T-cell (primary cell): ENCODE data around the gene LINGO1. TPM values are rescaled to one million over a fixed set of nuclear protein-coding genes. Genes with fewer than 3 reads are reported as not detected.

ENCODE experiments used
- ATAC-seq, 4 experiments: fragments of 200-7000 bp in 3 of 4; fragments of 150-1000 bp in 1 of 4; cut with Tn5 transposase; replicated peaks in 1 of 4; 1 replicate in 3 of 4; 2 replicates in 1 of 4; pipeline ENCODE4 v1.10.0; 2021; ENCODE audit warnings: moderate library complexity in 3 of 4, mild to moderate bottlenecking in 2 of 4, moderate number of reproducible peaks in 1 of 4
- CTCF ChIA-PET, 2 donors: fragments of 300-600 bp; sonication (Branson Sonifier 250); formaldehyde crosslinking; loops; one replicate each; lab custom pipeline; 2022; ENCODE audit warnings: antibody characterized with exemption in 2 of 2; lab: Charles Lee
- POLR2A ChIA-PET, 2 donors: fragments of 300-600 bp; sonication (Branson Sonifier 250); formaldehyde crosslinking; loops; one replicate each; lab custom pipeline; 2022; ENCODE audit warnings: antibody characterized with exemption in 2 of 2; lab: Charles Lee
- DNase-seq, 35 experiments: peaks; one replicate each; pipeline versions ENCODE4 v3.0.0 to v3.0.0-alpha.2; 2013 to 2023
- H3K27ac ChIP-seq: one replicate; pipeline ENCODE4 v1.5.1; 2013; ENCODE audit warnings: low read length
- H3K27me3 ChIP-seq, 2 experiments: replicated peaks in 1 of 2; 1 replicate in 1 of 2; 2 replicates in 1 of 2; pipeline versions ENCODE4 v1.6.1 to v1.7.0; 2013; ENCODE audit warnings: low read length in 1 of 2, mixed read lengths in 1 of 2; ENCODE audit not compliant: control insufficient read depth in 2 of 2, insufficient read depth in 2 of 2; ENCODE audit errors: extremely low read depth in 1 of 2
- H3K36me3 ChIP-seq, 2 donors: 1 replicate in 1 of 2; 2 replicates in 1 of 2; pipeline versions ENCODE4 v1.6.1 to v1.7.0; 2013; ENCODE audit warnings: low read length in 1 of 2; ENCODE audit not compliant: control insufficient read depth in 2 of 2, insufficient read depth in 1 of 2; ENCODE audit errors: extremely low read depth in 1 of 2
- H3K4me1 ChIP-seq, 2 experiments: 1 replicate in 1 of 2; 2 replicates in 1 of 2; pipeline versions ENCODE4 v1.6.1 to v1.7.0; 2013; ENCODE audit warnings: low read length in 2 of 2, mixed read lengths in 1 of 2; ENCODE audit not compliant: insufficient read depth in 2 of 2, control insufficient read depth in 1 of 2; ENCODE audit errors: extremely low read depth in 1 of 2
- H3K4me3 ChIP-seq, 2 donors: 1 replicate in 1 of 2; 2 replicates in 1 of 2; pipeline versions ENCODE4 v1.5.1 to v1.7.0; 2013; ENCODE audit warnings: mild to moderate bottlenecking in 2 of 2, low read length in 1 of 2, moderate library complexity in 1 of 2; ENCODE audit not compliant: control insufficient read depth in 1 of 2; ENCODE audit errors: extremely low read depth in 1 of 2
- H3K9me3 ChIP-seq: 2 replicates; pipeline ENCODE4 v1.7.0; 2013
- H3K27ac Mint-ChIP-seq, 2 donors: one replicate each; pipeline ENCODE4 v1.8.0; 2020 to 2021; ENCODE audit warnings: mild to moderate bottlenecking in 2 of 2, mixed read lengths in 2 of 2
- H3K27me3 Mint-ChIP-seq, 2 donors: one replicate each; pipeline ENCODE4 v1.8.0; 2021 to 2022; ENCODE audit warnings: mixed read lengths in 2 of 2
- H3K36me3 Mint-ChIP-seq: one replicate; pipeline ENCODE4 v1.8.0; 2021; ENCODE audit warnings: mixed read lengths
- H3K4me1 Mint-ChIP-seq, 3 donors: one replicate each; pipeline ENCODE4 v1.8.0; 2020 to 2022; ENCODE audit warnings: mixed read lengths in 3 of 3, mild to moderate bottlenecking in 1 of 3
- H3K4me3 Mint-ChIP-seq, 3 donors: one replicate each; pipeline ENCODE4 v1.8.0; 2020 to 2022; ENCODE audit warnings: mild to moderate bottlenecking in 3 of 3, mixed read lengths in 3 of 3, moderate library complexity in 3 of 3
- H3K9me3 Mint-ChIP-seq, 3 donors: one replicate each; pipeline ENCODE4 v1.8.0; 2020 to 2022; ENCODE audit warnings: mixed read lengths in 3 of 3
- WGBS: methylation state at CpG from one replicate; pipeline ENCODE4 v1.1.5; 2013; ENCODE audit warnings: missing lambda C conversion rate; ENCODE audit not compliant: insufficient coverage; 5-methylcytosine and 5-hydroxymethylcytosine counted together
- total RNA-seq, 35 experiments: library from RNA in 6 of 35; stranded (reverse) in 6 of 35; fragments of 120-200 nt in 1 of 35; gene quantifications; one replicate each; pipeline versions ENCODE4 v1.2.1 to v1.2.4 and lab custom pipeline; 2013 to 2026

Gene LINGO1
- total RNA-seq, 5 donors from 2014 or later (not counting 1 experiment from before 2014, with no cell fraction given), result 0.09 to 0.19 TPM; not detected in 3

DNA sequence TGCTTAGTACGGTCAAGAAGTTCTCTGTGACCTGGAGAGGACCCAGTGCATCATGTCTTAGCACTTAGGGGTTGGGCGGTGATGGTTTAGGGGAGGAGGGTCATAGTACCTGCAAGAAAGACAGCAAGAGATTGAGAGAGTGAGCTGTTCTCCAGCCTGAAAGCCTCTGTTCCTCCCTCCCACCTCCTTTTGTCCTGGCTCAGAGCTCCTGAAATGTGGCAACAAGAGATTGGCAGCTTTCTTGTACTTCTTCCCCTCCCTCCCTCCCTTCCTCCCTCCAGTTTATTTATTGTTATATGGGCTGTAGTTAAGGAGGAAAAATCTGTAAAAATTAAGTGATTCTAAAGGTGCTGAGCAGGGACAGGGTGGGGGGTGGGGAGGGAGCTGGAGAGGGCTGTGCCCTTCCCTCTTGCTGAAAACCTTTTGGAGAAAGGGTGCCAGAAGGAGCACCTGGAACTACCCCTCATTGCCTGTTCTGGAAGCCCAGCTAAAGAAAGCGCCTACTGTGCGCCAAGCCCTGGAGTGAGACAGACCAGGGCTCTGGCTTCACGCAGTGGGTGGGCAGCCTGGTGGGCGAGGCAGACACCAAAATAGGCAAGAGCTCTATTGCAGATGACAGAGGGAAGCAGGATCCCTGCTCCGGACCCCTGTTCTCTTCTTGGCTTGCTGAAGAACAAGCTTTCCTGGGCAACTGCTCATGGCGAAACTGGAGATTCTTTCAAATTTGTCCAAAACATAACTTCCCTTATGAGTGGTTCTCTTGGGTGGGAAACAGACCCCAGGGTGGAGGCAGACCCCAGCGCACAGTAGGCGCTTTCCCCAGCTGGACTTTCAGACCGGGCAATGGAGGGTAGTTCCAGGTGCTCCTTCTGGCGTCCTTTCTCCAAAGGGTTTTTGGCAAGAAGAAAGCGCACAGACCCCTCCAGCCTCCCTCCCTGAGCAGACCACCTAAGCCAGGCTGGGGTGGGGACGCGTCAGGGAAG is 35.6 kb downstream of the LINGO1 start:
- H3K27ac ChIP-seq, result no peak overlapping the region
- Mint-ChIP-seq H3K4me1 (no peaks in the 10 kb centered on the region), H3K27me3 (peaks cover 4% of the 10 kb centered on the region in 2 donors), H3K27ac (no peak overlapping the region), H3K9me3 (no peaks in the 10 kb centered on the region), H3K4me3 (no peak overlapping the region), H3K36me3 (no peaks in the 10 kb centered on the region)
- POLR2A ChIA-PET, result interaction anchor here in 1 of 2 donors (0.6 kb wide), 1 partner anchor 37 kb away, joined by 3 read pairs; no protein-coding TSS in a partner anchor
- no peaks in the 10 kb centered on the region for H3K36me3 ChIP-seq
- H3K4me3 ChIP-seq, result no peak overlapping the region
- 93% methylated on average over 11 of the region's 15 CpGs for WGBS
- H3K4me1 ChIP-seq, result no peaks in the 10 kb centered on the region
- peaks cover 0 to 3% of the 10 kb centered on the region in 2 experiments for H3K27me3 ChIP-seq
- H3K9me3 ChIP-seq, result no peaks in the 10 kb centered on the region
- no peak for DNase-seq
- CTCF ChIA-PET, result no interaction called here
- no peak for ATAC-seq

DNA sequence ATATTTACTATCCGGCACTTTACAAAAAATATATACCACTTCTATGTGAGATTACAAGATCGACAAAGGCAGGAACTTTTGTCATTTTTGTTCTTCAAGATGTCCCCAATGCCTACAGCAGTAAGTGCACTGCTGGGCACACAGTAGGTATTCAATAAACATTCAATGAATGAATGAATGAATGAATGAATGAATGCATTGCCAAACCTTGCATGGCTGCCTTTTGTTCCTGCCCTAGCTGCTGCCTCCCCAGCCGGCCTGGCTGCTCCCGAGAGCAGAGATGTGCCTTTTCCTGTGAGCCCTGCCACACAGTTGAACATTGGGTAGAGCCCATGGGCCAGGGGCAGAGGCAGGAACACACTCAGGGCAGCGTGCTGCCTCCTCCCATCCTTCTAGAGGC is 37.5 kb downstream of the LINGO1 start:
- no peak for ATAC-seq
- Histone ChIP-seq H3K27me3 (peaks cover 0 to 3% of the 10 kb centered on the region in 2 experiments), H3K9me3 (no peaks in the 10 kb centered on the region), H3K4me1 (no peaks in the 10 kb centered on the region), H3K4me3 (no peak overlapping the region), H3K27ac (no peak overlapping the region), H3K36me3 (no peaks in the 10 kb centered on the region)
- DNase-seq, result no peak
- Mint-ChIP-seq H3K4me3 (no peak overlapping the region), H3K27me3 (peaks cover 4 to 9% of the 10 kb centered on the region in 2 donors), H3K27ac (no peak overlapping the region), H3K4me1 (no peaks in the 10 kb centered on the region), H3K9me3 (no peaks in the 10 kb centered on the region), H3K36me3 (no peaks in the 10 kb centered on the region)
- ChIA-PET POLR2A (no interaction called here), CTCF (no interaction called here)
- 83% methylated on average over 2 of the region's 5 CpGs for WGBS

DNA sequence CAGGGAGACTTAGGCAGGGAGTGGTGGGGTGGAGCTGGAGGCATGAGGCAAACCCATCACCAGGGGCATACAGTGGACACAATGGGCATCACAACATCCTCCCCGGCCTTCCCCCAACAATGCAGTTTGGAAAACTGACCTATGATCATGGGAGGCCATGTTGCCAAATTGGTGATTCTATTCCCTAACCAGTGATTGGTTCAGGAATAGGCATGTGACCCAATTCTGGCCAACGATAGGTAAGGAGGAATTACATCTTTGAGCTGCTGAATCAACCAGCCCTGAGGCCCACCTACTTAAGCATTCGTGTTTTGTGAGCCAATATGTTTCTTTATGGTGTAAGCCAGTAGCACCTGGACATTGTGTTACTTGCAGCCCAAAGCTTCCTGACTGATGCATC is 40.0 kb downstream of the LINGO1 start:
- Mint-ChIP-seq H3K9me3 (no peaks in the 10 kb centered on the region), H3K4me3 (no peak overlapping the region), H3K36me3 (no peaks in the 10 kb centered on the region), H3K27me3 (peaks cover 4 to 9% of the 10 kb centered on the region in 2 donors), H3K27ac (no peak overlapping the region), H3K4me1 (no peaks in the 10 kb centered on the region)
- Histone ChIP-seq H3K4me3 (no peak overlapping the region), H3K36me3 (no peaks in the 10 kb centered on the region), H3K27ac (no peak overlapping the region), H3K4me1 (no peaks in the 10 kb centered on the region), H3K27me3 (peaks cover 0 to 12% of the 10 kb centered on the region in 2 experiments), H3K9me3 (no peaks in the 10 kb centered on the region)
- 0% methylated on average over 1 of the region's 3 CpGs for WGBS
- DNase-seq (no peak), ATAC-seq (no peak)
- CTCF ChIA-PET, result interaction anchor here in 1 of 2 donors (0.6 kb wide), 1 partner anchor 9 kb away, joined by 3 read pairs; no protein-coding TSS in a partner anchor
- POLR2A ChIA-PET, result no interaction called here

DNA sequence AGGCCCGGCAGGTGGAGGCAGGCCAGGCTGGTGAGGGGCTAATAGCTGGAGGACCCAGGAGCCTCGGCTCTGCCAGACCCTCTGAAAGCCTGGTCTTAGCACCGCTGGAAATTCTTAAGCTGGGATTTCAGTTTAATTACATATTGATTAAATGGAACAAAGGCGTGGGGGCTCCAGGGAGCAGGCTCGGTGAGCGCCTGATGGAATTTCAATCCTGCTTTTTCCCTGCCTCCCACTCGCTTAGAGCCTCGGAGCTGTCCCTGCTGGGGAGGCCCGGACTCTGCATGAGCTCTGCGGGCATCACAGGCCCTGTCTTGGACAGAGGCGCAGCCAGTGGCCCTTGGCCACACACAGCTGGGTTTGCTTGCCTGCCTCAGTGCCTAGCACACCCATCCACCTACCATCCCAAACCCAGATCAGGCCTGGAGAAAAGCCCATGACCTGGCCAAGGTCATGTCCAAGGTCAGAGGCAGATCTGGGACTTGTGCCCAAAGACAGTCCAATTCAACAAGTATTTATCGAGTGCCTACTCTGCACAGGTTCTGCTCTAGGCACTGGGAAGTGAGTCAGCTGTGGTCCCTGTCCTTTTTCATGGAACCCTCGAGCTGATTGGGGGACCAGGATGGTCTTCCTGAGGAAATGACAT is 40.6 kb downstream of the LINGO1 start:
- CTCF ChIA-PET, result no interaction called here
- no peak overlapping the region for H3K4me3 ChIP-seq
- H3K9me3 Mint-ChIP-seq, result no peaks in the 10 kb centered on the region
- no peak overlapping the region for H3K27ac ChIP-seq
- no peak overlapping the region for H3K4me3 Mint-ChIP-seq
- POLR2A ChIA-PET, result no interaction called here
- no peak overlapping the region for H3K27ac Mint-ChIP-seq
- WGBS, result 82% methylated on average over 12 of the region's 13 CpGs
- no peaks in the 10 kb centered on the region for H3K36me3 ChIP-seq
- peaks cover 0 to 12% of the 10 kb centered on the region in 2 experiments for H3K27me3 ChIP-seq
- H3K4me1 Mint-ChIP-seq, result no peaks in the 10 kb centered on the region
- ATAC-seq, result no peak
- H3K36me3 Mint-ChIP-seq, result no peaks in the 10 kb centered on the region
- DNase-seq, result no peak
- no peaks in the 10 kb centered on the region for H3K4me1 ChIP-seq
- peaks cover 4 to 9% of the 10 kb centered on the region in 2 donors for H3K27me3 Mint-ChIP-seq
- H3K9me3 ChIP-seq, result no peaks in the 10 kb centered on the region

DNA sequence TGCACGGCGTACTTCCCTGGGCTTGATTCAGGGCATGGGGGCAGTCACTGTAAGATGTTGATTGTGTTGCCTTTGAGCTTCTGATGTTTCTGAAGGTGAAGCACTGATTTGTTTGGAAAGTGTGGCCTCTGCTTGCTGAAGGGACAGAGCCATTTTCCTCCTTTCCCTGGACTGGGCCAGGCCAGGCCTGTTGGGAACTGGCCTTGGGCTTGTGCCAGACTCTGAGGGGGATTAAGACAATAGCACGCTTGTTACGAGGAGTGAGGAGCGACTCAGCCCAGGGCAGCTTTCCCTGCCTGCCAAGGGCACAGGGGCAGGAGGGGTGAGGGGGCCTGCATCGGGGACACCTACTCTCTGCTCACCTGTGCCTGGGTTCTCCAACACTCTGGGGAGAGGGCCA is 42.9 kb downstream of the LINGO1 start:
- ChIA-PET POLR2A (no interaction called here), CTCF (no interaction called here)
- Histone ChIP-seq H3K27me3 (peaks cover 0 to 12% of the 10 kb centered on the region in 2 experiments), H3K36me3 (no peaks in the 10 kb centered on the region), H3K4me1 (no peaks in the 10 kb centered on the region), H3K9me3 (no peaks in the 10 kb centered on the region), H3K27ac (no peak overlapping the region), H3K4me3 (no peak overlapping the region)
- WGBS, result 92% methylated on average over 4 of the region's 6 CpGs
- H3K4me1 Mint-ChIP-seq, result no peaks in the 10 kb centered on the region
- ATAC-seq, result no peak
- no peaks in the 10 kb centered on the region for H3K36me3 Mint-ChIP-seq
- H3K9me3 Mint-ChIP-seq, result no peaks in the 10 kb centered on the region
- H3K27ac Mint-ChIP-seq, result no peak overlapping the region
- H3K27me3 Mint-ChIP-seq, result peaks cover 4 to 9% of the 10 kb centered on the region in 2 donors
- H3K4me3 Mint-ChIP-seq, result no peak overlapping the region
- no peak for DNase-seq

DNA sequence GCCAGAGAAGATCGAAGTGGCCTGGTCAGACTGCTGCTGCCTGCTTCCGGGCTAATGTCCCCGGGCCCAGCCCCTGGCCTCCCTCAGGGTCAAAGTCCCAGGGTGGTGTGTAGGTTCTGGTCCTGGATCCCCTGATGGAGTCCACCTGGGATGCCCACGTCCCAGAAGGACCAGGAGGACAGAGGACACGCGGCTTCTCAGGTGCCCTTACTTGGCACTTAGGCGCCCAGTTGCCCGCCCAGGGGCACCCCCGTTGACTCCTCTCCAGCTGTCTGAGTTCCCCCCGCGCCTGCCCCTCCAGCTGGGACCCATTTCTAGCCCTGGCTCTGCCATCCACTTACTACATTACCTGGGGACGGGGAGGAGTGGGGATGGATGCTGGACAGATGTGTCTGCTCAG is 44.6 kb downstream of the LINGO1 start:
- ATAC-seq (no peak), DNase-seq (no peak)
- Histone ChIP-seq H3K27ac (no peak overlapping the region), H3K4me3 (no peak overlapping the region), H3K27me3 (peaks cover 0 to 19% of the 10 kb centered on the region in 2 experiments), H3K4me1 (no peaks in the 10 kb centered on the region), H3K9me3 (no peaks in the 10 kb centered on the region), H3K36me3 (no peaks in the 10 kb centered on the region)
- H3K36me3 Mint-ChIP-seq, result no peaks in the 10 kb centered on the region
- ChIA-PET CTCF (no interaction called here), POLR2A (no interaction called here)
- H3K27me3 Mint-ChIP-seq, result peaks cover 4 to 11% of the 10 kb centered on the region in 2 donors
- no peaks in the 10 kb centered on the region for H3K9me3 Mint-ChIP-seq
- H3K4me1 Mint-ChIP-seq, result no peaks in the 10 kb centered on the region
- H3K4me3 Mint-ChIP-seq, result no peak overlapping the region
- no peak overlapping the region for H3K27ac Mint-ChIP-seq
- WGBS, result 86% methylated on average over 9 of the region's 12 CpGs
